NCI-H510A (cell line): ENCODE measurements around the gene ATRX.
"Not testable (repeated sequence)": the region's sequence is repeated elsewhere in the genome, so short reads cannot be mapped to it uniquely, and the experiment has no call there.

Source experiments
- DNase-seq: peaks from one replicate; lab custom pipeline; 2025; lab: John Stamatoyannopoulos, UW

Gene ATRX

DNA sequence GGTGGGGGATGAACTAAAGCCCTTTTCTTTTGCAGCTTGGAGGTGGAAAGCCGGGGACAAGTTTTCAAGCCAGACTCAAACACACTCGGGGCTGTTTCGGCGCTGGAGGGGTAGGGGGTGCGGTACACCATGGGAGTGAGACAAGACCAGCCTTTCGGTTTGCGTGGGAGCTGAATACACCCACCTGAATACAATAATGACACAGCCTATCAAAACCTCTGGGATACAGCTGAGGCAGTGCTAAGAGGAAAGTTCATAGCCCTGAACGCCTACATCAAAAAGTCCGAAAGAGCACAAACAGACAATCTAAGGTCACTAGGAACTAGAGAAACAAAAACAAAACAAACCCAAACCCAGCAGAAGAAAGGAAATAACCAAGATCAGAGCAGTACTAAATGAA is 163.3 kb downstream of the ATRX start:
- no peak for DNase-seq

DNA sequence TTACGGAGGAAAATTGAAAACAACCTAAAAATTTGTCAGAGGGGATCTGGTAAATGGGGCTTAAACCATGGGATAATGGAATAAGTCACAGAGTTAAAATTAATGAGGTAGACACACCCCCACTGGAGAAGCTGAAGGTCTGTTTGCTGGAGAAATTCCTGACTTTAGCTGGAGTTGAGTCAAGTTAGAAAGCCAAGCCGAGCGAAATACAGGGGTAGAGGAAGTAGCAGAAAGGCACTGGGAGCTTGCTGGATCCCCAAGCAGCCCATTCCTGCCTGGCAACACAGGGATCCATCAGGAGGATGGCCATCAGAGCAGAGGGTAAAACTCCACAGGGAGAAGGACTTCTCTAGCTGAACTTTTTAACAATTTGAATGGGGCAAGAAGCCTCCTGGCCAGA is 163.8 kb downstream of the ATRX start:
- no peak for DNase-seq

DNA sequence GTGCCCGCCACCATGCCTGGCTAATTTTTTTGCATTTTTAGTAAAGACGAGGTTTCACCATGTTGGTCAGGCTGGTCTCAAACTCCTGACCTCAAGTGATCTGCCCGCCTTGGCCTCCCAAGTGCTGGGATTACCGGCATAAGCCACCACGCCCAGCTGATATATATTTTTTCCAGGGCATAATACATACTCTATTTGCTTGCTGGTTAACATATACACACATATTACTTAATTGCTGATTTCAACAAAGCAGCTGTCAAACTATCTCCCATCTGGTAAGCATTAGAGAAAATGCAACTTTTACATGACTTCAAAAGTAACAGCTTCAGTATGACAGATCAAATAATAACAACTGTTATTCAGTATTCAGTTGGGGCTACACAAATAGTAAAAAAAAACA is 164.6 kb downstream of the ATRX start:
- DNase-seq, result not testable (repeated sequence)

DNA sequence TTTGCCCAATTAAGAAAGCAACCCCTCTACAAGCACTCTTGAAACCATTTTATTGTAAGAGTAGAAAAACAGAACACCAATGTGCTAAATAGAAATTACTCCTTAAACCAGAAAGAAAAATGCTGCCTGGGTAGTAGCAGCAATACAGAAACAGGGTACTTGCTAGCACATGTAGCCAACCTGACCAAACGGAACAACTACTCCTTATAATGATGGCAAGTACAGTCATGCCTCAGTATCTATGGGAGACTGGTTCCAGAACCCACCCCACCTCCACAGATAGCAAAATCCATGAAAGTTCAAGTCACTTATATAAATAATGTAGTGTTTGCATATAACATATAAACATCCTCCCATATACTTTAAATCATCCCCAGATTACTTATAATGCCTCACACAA is 168.8 kb downstream of the ATRX start:
- no peak for DNase-seq

DNA sequence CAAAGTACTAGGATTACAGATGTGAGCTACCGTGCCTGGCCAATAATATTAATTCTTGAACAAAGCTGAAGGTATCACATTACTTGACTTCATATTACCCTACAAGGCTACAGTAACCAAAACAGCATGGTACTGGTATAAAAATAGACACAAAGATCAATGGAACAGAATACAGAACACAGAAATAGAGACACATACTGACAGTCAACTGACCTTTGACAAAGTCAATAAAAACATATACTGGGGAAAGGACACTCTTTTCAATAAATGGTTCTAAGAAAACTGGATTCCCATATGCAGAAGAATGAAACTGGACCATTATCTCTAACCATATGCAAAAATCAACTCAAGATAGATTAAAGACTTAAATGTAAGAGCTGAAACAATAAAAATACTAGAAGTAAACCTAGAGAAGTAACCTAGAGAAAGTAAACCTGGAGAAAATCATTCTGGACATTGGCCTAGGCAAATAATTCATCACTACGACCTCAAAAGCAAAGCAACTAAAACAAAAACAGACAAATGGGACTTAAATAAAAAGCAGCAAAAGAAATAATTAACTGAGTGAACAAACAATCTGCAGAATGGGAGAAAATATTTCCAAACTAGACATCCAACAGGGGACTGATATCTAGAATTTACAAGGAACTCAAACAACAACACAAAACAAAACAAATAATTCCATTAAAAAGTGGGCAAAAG is 182.2 kb downstream of the ATRX start:
- no peak for DNase-seq

DNA sequence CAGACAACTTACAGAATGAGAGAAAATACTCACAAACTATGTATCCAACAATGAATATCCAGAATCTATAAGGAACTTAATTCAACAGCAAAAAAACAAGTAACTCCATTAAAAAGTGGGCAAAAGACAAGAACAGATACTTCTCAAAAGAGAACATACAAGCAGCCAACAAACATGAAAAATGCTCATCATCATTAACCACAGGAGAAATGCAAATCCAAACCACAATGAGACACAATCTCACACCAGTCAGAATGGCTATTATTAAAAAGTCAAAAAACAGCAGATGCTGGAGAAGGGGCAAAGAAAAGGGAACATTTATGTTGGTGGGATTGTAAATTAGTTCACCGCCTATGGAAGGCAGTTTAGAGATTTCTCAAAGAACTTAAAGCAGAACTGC is 188.5 kb downstream of the ATRX start:
- DNase-seq, result no peak

DNA sequence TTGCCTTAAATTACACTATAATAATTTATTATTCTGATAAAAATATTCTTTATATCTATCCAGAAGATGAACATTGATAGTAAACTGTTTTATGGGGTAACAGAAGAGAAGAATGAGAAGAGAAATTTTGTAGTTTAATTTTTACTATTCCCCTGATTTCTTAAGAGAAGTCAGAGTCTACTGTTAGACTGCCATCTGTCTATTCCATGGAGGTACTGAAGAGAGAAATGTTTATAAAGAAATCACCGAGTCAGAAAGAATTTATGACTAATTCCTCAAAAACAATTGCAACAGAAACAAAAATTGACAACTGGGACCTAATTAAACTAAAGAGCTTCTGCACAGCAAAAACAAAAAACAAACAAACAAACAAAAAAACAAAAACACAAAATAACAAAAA is 188.9 kb downstream of the ATRX start:
- DNase-seq, result no peak

DNA sequence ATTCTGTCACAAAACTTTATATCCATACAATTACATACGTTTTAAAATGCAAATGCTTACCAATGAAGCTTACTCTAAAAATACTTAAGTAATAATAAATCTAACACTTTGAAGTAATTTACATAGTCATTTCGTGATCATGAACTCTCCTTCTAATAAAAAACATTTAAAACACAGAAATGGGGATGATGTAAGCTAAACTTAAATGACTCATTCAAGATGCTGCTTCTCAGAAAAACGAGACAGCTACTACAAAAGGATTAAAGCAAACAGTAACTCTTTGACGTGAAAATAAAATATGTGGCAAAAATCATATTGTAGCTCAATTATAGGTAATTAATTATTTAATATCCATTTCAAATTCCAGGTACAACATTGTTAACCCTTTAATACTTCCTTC is 190.2 kb downstream of the ATRX start:
- DNase-seq, result no peak

DNA sequence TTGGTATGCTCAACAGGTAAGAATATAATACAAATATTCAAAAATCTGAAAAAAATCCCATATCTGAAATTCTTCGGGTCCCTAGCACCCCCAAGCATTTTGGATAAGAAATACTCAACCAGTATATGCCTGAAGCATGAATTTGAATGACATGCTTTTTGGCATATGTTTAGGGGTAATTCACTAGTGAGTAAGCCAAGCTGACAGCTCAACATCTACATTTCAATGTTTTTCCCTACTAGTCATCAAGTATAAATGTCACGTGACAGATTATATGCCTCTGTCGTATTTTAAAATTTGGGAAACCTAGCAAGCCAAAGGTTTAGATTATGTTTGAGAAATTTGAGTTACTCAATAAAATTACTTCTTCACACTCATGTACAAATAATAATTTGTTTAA is 213.7 kb downstream of the ATRX start:
- no peak for DNase-seq

DNA sequence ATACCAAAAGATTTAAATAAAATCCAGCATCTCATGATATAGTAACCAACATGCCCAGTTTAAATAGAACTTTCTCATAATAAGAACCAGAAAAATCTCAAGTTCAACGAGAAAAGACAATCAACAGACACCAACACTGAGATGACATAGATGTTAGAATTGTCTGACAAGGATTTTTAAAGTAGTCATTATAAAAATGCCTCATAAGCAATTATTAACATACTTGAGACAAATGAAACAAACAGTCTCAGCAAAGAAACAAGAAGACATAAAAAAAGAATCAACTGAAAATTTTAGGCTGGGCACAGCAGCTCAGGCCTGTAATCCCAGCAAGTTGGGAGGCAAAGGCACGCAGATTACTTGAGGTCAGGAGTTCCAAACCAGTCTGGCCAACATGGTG is 220.7 kb downstream of the ATRX start:
- no peak for DNase-seq

DNA sequence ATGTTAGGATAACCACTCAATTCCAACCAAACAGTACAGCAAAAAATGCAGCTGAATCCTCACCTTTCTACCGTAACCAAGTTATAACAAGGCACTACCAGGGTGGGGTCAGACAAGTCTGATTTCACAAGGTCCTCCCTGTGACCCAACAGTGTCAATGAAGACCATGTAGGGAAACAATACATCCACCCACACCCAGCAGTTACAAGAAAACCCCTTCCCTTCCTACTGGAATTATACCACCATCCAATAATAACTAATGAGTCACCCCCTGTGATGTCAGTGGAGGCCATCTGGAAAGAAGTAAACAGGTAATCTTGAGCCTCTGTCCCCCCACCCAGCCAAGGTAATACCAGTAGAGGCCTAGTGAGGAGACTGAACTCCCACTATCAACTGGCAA is 221.2 kb downstream of the ATRX start:
- DNase-seq, result no peak

DNA sequence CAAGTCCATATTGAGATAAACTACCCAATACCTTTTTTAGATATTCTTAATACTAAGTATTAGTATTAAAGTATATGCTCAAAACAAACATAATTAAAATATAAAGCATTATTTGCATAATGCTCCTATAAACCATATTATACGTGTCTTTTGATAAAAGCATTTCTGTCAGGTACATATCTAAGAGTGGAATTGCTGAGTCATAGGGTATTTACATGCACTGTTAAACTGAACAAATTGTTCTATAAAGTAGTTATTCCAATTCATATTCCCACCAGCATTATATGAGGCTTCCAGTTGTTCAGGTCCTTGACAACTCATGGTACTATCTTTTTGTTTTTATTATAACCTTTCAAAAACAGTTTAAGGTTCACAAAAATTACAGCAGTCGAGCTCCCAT is 224.6 kb downstream of the ATRX start:
- no peak for DNase-seq

DNA sequence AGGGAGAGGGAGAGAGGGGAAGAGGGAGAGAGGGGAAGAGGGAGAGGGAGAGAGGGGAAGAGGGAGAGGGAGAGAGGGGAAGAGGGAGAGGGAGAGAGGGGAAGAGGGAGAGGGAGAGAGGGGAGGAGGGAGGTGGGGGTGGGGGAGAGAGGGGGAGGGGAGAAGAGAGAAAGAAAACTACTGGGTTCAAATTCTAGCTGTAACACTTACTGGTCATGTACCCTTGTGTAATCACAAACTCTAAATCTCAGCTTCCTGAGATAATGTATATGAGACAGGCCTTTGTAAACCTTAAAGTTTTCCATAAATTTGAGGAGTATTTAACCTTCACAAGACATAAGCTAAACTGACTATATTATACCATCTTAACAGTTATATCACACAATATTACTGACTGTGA is 229.7 kb downstream of the ATRX start:
- no peak for DNase-seq

DNA sequence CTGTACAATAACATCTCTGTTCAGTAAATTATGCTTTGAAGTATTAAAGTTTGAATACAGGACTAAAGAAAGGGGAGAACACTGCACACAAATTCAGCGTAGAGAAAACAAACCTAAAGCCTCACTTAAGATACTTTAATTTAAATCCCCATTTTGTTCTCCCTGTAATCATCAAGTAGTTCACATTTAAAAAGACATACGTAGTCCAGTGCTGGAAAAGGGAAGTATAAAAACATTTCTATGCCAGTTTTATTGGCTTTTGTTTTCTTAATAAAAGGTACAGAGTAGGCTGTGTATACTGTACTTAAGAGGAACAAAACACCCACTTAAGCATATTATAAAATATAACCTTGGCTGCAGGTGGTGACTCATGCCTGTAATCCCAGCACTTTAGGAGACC is 237.3 kb downstream of the ATRX start:
- DNase-seq, result no peak

DNA sequence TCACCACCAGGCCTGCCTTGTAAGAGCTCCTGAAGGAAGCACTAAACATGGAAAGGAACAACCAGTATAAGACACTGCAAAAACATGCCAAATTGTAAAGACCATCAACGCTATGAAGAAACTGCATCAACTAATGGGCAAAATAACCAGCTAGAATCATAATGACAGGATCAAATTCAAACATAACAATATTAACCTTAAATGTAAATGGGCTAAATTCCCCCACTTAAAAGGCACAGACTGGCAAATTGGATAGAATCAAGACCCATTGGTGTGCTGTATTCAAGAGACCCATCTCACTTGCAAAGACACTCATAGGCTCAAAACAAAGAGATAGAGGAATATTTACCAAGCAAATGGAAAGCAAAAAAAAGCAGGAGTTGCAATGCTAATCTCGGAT is 246.2 kb downstream of the ATRX start:
- not testable (repeated sequence) for DNase-seq

DNA sequence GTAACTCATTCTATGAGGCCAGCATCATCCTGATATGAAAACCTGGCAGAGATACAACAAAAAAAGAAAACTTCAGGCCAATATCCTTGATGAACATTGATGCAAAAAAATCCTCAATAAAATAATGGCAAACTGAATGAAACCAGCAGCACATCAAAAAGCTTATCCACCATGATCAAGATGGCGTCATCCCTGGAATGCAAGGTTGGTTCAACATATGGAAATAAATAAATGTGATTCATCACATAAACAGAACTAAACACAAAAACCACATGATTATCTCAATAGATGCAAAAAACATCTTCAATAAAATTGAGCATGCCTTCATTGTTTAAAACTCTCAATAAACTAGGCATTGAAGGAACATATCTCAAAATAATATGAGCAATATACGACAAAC is 254.8 kb downstream of the ATRX start:
- DNase-seq, result not testable (repeated sequence)

DNA sequence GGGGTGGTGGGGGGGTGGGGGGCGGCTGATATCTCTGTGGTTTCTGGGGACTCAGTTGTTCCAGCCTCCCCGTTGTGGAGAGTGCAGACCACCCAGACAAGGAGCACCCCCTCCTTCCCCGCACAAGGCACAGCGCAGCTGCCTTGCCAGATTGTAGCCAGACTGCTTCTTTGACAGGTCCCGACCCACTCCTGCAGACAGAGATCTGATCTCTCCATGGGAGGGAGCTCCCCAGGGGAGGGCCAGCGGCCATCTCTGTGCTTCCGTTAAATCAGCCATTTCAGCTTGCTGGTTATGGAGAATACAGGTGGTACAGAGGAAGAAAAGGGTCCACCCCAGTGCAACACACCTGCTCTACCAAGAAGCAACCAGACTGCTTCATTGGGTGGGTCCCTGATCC is 258.0 kb downstream of the ATRX start:
- no peak for DNase-seq

DNA sequence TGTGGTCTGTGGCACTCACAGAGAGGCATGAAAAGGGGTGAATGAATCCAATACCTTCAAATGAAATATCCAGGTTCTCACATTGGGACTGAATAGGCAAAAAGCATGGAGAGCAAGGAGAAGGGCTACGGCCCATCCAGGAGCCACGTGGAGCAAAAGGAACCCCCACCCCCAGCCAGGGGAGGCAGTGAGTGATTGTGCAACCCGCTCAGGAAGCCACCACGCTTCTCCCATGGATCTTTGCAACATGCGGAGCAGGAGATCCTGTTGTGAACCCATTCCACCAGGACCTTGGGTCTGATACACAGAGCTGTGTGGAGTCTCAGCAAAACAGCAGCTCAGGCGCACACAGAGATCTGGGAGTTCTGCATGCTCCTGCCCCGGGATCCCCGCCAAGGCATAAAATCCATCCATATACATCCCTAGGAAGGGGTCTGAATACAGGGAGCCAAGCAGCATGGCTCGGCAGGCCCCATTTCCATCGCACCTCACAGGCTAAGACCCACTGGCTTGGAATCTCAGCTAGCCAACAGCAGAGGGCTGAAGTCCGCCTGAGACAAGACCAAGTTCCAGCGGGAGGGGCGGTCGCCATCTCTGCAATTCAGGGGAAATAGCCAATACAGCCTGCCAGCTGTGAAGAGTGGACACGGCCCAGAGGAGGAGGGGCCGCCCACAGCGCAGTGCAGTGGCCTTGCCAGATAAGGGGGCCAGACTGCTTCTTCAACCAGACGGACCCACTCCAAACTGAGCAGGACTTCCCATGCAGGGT is 258.6 kb downstream of the ATRX start:
- no peak for DNase-seq

DNA sequence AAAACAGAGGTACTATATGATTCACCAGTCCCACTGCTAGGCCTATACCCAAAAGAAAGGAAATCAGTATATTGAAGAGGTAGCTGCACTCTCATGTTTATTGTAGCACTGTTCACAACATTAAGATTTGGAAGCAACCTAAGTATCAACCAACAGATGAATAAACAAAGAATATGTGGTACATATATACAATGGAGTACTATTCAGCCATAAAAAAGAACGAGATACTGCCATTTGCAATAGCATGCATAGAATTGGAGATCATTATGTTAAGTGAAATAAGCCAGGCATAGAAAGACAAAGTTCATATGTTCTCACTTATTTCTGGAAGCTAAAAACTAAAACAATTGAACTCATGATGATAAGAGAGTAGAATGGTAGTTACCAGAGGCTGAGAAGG is 266.3 kb downstream of the ATRX start:
- no peak for DNase-seq

DNA sequence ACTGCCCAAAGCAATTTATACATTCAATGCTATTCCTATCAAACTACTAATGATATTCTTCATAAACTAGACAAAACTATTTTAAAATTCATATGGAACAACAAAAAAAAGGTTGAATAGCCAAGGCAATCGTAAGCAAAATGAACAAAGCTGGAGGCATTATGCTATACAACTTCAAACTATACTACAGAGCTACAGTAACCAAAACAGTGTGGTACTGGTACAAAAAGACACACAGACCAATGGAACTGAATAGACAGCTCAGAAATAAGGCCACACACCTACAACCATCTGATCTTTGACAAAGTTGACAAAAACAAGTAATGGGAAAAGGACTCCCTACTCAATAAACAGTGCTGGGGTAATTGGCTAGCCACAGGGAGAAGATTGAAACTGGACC is 271.8 kb downstream of the ATRX start:
- DNase-seq, result no peak

DNA sequence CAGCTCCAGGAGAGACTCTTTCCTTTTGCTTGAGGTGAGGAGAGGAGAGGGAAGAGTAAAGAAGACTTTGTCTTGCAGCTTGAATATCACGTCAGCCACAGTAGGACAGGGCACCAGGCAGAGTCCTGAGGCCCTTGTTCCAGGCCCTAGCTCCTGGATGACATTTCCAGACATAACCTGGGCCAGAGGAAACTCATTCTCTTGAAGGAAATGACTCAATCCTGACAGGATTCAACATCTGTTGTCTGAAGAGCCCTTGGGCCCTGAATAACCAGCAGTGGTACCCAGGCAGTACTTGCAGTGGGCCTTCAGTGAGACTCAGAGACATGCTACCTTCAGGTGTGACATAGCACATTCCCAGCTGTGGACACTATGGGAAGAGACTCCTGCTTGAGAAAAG is 276.0 kb downstream of the ATRX start:
- DNase-seq, result no peak

DNA sequence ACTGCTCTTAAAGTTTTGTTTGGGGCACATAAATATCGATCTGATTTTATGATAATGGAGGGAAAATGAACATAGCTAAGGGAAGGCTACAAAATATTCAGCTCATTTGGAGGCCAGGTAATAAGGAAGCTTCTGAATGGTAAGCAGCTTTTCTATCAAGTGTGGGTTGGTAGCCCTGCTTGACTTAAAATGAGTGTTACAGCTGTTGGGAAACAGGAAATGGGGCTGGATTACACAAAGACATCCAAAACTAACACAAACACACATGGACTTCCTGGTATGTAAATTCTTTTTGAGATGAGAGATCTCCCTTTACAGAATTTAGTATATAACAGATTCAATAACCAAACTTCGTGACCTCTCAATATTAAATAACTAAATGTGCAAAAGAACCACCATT is 280.8 kb downstream of the ATRX start:
- no peak for DNase-seq

DNA sequence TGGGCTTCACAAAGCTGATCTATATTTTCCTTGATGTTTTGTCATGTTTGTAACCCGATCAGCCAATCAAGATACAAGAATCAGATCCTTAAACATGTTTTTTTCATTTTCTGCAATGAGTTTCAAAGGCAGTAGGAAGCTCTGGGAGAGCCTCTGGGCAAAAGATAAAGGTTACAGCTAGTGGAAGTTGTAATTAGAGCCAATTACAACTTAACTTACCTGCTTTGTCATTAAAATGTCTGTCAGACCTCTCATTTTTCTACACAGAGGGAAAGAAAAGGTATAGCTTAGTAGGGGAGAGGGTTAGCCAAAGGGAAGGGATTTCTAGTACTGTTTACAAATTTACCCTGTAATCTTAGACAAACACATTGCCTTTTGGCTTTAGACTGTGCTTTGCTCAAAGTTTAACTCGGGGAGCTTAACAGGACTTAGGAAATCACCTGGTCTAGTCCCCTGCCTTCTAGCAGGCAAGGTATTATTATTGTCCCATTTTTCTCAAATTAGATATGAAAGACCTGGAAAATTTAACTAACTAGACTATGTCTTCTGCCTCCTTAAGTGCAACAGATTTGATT is 283.0 kb downstream of the ATRX start:
- no peak for DNase-seq

DNA sequence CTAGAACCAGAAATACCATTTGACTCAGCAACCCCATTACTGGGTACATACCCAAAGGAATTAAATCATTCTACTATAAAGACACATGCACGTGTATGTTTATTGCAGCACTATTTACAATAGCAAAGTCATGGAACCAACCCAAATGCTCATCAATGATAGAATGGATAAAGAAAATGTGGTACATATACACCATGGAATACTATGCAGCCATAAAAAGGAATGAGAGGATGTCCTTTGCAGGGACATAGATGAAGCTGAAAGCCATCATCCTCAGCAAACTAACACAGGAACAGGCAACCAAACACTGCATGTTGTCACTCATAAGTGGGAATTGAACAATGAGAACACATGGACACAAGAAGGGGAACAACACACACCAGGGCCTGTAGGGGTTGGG is 285.9 kb downstream of the ATRX start:
- not testable (repeated sequence) for DNase-seq
